ENCODE results near the gene ACTRT2. TPM values are rescaled to one million over a fixed set of nuclear protein-coding genes. Genes with fewer than 3 reads are reported as not detected.

Gene ACTRT2
- total and polyA plus RNA-seq, 2 donors (not counting 1 experiment from before 2014, with no cell fraction given), result not detected

DNA sequence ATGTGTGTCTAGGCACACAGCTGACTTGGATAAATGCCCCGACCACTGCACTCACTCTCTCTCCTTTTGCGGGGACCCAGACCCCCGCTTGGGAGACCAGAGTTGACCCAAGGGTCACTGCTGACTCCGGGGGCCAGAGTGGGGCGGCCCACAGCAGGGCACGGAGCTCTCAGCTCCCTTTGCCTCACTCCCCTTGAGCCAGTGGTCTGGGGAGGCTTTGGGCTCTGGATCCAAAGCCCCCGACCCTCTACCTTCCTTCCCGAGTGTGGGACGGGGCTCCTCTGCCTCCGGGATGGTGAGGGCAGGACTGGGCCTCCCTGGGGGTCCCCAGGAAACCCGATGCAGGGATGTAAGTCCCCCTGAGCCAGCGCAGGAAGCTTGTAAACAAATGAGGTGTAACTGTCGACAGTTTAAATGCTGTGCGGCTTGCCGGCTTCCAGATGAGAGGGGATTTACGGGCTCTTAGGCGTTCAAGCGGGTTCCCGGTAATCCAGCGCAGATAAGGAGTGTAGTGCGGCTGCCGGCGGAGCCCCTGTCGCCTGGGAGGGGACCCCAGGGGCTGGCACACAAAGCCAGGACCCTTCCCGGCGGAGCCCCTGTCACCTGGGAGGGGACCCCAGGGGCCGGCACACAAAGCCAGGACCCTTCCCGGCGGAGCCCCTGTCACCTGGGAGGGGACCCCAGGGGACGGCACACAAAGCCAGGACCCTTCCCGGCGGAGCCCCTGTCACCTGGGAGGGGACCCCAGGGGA is 7.4 kb downstream of the ACTRT2 start:
- no peaks in the 10 kb centered on the region for H4K20me1 ChIP-seq (ENCODE audit: control insufficient read depth, insufficient read depth, low read length, poor library complexity, severe bottlenecking)
- H3K27me3 Mint-ChIP-seq, result no peaks in the 10 kb centered on the region
- ATAC-seq (ENCODE audit: low read depth), result no peak
- no peaks in the 10 kb centered on the region for H3K9me3 Mint-ChIP-seq (ENCODE audit: insufficient read depth)
- H3K27ac ChIP-seq (ENCODE audit: low read length in 2 of 2), result no peak overlapping the region
- H3K9me3 ChIP-seq (ENCODE audit: control extremely low read depth in 1 of 3, control insufficient read depth in 2 of 3, insufficient read depth in 1 of 3, low read length in 2 of 3), result peaks cover 0 to 7% (median 0%) of the 10 kb centered on the region in 3 donors
- WGBS (ENCODE audit: insufficient coverage), result 41% methylated on average over 28 of the region's 32 CpGs
- peaks cover 0 to 12% (median 0%) of the 10 kb centered on the region in 4 experiments for H3K27me3 ChIP-seq (replicated peaks in 1 of 4; ENCODE audit: control extremely low read depth in 1 of 4, control insufficient read depth in 3 of 4, insufficient read depth in 4 of 4, low read length in 3 of 4)
- H3K9ac ChIP-seq (ENCODE audit: low read length), result no peak overlapping the region
- no peak overlapping the region for H2AFZ ChIP-seq (ENCODE audit: insufficient read depth, low read depth, low read length, poor library complexity, severe bottlenecking)
- no peak overlapping the region for H3K27ac Mint-ChIP-seq
- ChIA-PET POLR2A (no interaction called here), CTCF (no interaction called here)
- intact Hi-C loops (cut with micrococcal nuclease), result no loop called here
- no peak for DNase-seq
- H3K36me3 ChIP-seq (replicated peaks in 1 of 2; ENCODE audit: control extremely low read depth in 1 of 2, control insufficient read depth in 1 of 2, extremely low read depth in 1 of 2, insufficient read depth in 2 of 2, low read length in 1 of 2), result no peaks in the 10 kb centered on the region
- H3K4me3 ChIP-seq (ENCODE audit: control extremely low read depth in 1 of 5, extremely low read depth in 1 of 5, insufficient read depth in 1 of 5, low read depth in 2 of 5, low read length in 4 of 5), result no peak overlapping the region
- H3K4me2 ChIP-seq (replicated peaks; ENCODE audit: low read depth, low read length, poor library complexity, severe bottlenecking), result no peak overlapping the region
- H3K79me2 ChIP-seq (ENCODE audit: control insufficient read depth, insufficient read depth, low read length), result no peaks in the 10 kb centered on the region
- H3K4me1 ChIP-seq (ENCODE audit: control insufficient read depth in 2 of 2, insufficient read depth in 2 of 2, low read length in 2 of 2), result no peaks in the 10 kb centered on the region
- no peak overlapping the region for H3K4me3 Mint-ChIP-seq
- TF ChIP-seq, protein P1, sequence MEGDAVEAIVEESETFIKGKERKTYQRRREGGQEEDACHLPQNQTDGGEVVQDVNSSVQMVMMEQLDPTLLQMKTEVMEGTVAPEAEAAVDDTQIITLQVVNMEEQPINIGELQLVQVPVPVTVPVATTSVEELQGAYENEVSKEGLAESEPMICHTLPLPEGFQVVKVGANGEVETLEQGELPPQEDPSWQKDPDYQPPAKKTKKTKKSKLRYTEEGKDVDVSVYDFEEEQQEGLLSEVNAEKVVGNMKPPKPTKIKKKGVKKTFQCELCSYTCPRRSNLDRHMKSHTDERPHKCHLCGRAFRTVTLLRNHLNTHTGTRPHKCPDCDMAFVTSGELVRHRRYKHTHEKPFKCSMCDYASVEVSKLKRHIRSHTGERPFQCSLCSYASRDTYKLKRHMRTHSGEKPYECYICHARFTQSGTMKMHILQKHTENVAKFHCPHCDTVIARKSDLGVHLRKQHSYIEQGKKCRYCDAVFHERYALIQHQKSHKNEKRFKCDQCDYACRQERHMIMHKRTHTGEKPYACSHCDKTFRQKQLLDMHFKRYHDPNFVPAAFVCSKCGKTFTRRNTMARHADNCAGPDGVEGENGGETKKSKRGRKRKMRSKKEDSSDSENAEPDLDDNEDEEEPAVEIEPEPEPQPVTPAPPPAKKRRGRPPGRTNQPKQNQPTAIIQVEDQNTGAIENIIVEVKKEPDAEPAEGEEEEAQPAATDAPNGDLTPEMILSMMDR (IDR thresholded peaks at IDR 0.05), result no peak
- no peak for TF ChIP-seq EZH2 (IDR thresholded peaks at IDR 0.05; ENCODE audit: borderline replicate concordance, insufficient read depth, low read depth, low read length, poor library complexity, severe bottlenecking)
- H3K4me1 Mint-ChIP-seq, result no peaks in the 10 kb centered on the region

DNA sequence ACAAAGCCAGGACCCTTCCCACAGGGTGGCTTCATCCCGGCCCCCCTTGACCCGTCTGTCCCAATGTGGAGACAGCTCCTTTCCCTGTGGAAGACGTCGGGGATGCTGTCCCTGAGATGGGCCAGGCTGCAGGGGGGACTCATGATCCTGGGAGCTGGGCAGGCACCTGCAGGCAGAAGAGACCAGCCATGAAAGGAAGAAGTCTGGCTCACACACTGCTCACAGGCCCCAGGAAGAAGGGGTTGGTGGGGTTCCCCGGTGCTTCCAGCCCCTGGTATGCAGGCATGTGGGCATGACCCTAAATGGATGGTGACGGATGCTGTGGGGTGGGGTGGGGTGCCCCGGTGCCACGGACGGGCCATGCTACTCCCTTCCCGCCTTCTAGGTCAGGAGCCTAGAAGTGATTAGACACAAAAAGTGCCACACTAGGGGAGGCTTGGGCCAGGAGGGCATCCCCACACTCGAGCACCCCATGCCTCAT is 8.3 kb downstream of the ACTRT2 start:
- ATAC-seq (ENCODE audit: low read depth) (no peak), DNase-seq (no peak)
- WGBS (ENCODE audit: insufficient coverage), result 87% methylated on average over 9 of the region's 11 CpGs
- Histone ChIP-seq H2AFZ (ENCODE audit: insufficient read depth, low read depth, low read length, poor library complexity, severe bottlenecking) (no peak overlapping the region), H3K9ac (ENCODE audit: low read length) (no peak overlapping the region), H3K4me2 (replicated peaks; ENCODE audit: low read depth, low read length, poor library complexity, severe bottlenecking) (no peak overlapping the region), H3K27ac (ENCODE audit: low read length in 2 of 2) (no peak overlapping the region), H3K4me3 (ENCODE audit: control extremely low read depth in 1 of 5, extremely low read depth in 1 of 5, insufficient read depth in 1 of 5, low read depth in 2 of 5, low read length in 4 of 5) (no peak overlapping the region), H3K27me3 (replicated peaks in 1 of 4; ENCODE audit: control extremely low read depth in 1 of 4, control insufficient read depth in 3 of 4, insufficient read depth in 4 of 4, low read length in 3 of 4) (peaks cover 0 to 12% (median 0%) of the 10 kb centered on the region in 4 experiments), H3K9me3 (ENCODE audit: control extremely low read depth in 1 of 3, control insufficient read depth in 2 of 3, insufficient read depth in 1 of 3, low read length in 2 of 3) (peaks cover 0 to 7% (median 0%) of the 10 kb centered on the region in 3 donors), H3K79me2 (ENCODE audit: control insufficient read depth, insufficient read depth, low read length) (no peaks in the 10 kb centered on the region), H3K4me1 (ENCODE audit: control insufficient read depth in 2 of 2, insufficient read depth in 2 of 2, low read length in 2 of 2) (no peaks in the 10 kb centered on the region), H3K36me3 (replicated peaks in 1 of 2; ENCODE audit: control extremely low read depth in 1 of 2, control insufficient read depth in 1 of 2, extremely low read depth in 1 of 2, insufficient read depth in 2 of 2, low read length in 1 of 2) (no peaks in the 10 kb centered on the region), H4K20me1 (ENCODE audit: control insufficient read depth, insufficient read depth, low read length, poor library complexity, severe bottlenecking) (no peaks in the 10 kb centered on the region)
- no peak overlapping the region for H3K27ac Mint-ChIP-seq
- no peaks in the 10 kb centered on the region for H3K4me1 Mint-ChIP-seq
- intact Hi-C loops (cut with micrococcal nuclease), result no loop called here
- POLR2A ChIA-PET, result no interaction called here
- CTCF ChIA-PET, result no interaction called here
- H3K4me3 Mint-ChIP-seq, result no peak overlapping the region
- no peak for TF ChIP-seq EZH2 (IDR thresholded peaks at IDR 0.05; ENCODE audit: borderline replicate concordance, insufficient read depth, low read depth, low read length, poor library complexity, severe bottlenecking)
- TF ChIP-seq, protein P1 (IDR thresholded peaks at IDR 0.05), result no peak
- H3K9me3 Mint-ChIP-seq (ENCODE audit: insufficient read depth), result no peaks in the 10 kb centered on the region
- no peaks in the 10 kb centered on the region for H3K27me3 Mint-ChIP-seq
